Nephron progenitor cell (in vitro differentiated cells): ENCODE results near the gene SCMH1.
A peak's percentile ranks its signal among the peaks of the same experiment; 100 is the strongest.

ENCODE experiments used
- DNase-seq: peaks from one replicate; pipeline ENCODE4 v3.0.0; 2021
- H3K27ac Mint-ChIP-seq: 2 replicates; pipeline ENCODE4 v1.8.0; 2021; ENCODE audit warnings: mild to moderate bottlenecking, moderate library complexity, mixed read lengths
- H3K27me3 Mint-ChIP-seq: 2 replicates; pipeline ENCODE4 v1.8.0; 2021; ENCODE audit warnings: mild to moderate bottlenecking, low read depth, mixed read lengths; ENCODE audit not compliant: poor library complexity
- H3K36me3 Mint-ChIP-seq: 2 replicates; pipeline ENCODE4 v1.8.0; 2021; ENCODE audit warnings: low read depth, mixed read lengths
- H3K4me1 Mint-ChIP-seq: 2 replicates; pipeline ENCODE4 v1.8.0; 2021; ENCODE audit warnings: mixed read lengths
- H3K4me3 Mint-ChIP-seq: 2 replicates; pipeline ENCODE4 v1.8.0; 2021; ENCODE audit warnings: mild to moderate bottlenecking, moderate library complexity, mixed read lengths
- H3K9me3 Mint-ChIP-seq: 2 replicates; pipeline ENCODE4 v1.8.0; 2021; ENCODE audit warnings: mild to moderate bottlenecking, moderate library complexity, mixed read lengths
- TF ChIP-seq, protein P1 (sequence below): fragments of 200-600 bp; sonication (generic); IDR thresholded peaks from 2 replicates; pipeline ENCODE4 v1.5.0; 2021; ENCODE audit warnings: antibody characterized with exemption

SCMH1 gene

DNA sequence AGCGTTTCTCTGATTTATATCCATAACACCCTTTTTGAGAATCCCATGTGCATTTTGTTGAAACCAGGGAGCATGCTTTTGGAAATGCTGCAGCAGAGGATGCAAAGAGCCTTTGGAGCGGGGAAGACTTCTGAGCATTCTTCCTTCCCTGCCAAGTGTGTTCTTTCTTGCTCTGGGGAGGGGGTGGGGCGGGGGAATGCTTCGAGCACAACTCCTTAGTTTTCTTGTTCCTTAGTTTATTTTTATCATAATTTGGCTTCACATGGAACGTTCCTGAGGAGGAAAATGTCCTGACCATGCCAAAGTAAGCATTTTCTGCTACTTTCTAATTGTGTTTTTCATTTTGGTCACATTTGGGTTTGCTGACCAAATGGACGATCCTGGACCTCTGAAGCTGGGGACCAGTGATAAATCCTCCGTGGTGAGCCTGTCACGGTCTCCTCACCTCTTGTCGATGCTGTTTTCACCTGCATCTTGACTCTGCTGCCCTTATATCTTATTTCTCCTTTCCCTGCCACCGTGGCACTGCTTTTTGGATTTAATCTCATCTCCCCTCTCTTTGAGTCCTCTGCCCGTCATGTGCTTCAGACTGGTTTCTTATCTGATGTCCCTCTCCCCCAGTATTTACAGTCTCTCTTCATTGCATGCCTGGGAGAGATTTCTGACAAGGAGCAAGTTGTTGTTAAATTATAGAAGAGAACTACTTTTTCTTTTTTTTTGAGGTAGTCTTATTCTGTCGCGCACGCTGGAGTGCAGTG lies 260.2 kb downstream of the SCMH1 start:
- TF ChIP-seq, protein P1, sequence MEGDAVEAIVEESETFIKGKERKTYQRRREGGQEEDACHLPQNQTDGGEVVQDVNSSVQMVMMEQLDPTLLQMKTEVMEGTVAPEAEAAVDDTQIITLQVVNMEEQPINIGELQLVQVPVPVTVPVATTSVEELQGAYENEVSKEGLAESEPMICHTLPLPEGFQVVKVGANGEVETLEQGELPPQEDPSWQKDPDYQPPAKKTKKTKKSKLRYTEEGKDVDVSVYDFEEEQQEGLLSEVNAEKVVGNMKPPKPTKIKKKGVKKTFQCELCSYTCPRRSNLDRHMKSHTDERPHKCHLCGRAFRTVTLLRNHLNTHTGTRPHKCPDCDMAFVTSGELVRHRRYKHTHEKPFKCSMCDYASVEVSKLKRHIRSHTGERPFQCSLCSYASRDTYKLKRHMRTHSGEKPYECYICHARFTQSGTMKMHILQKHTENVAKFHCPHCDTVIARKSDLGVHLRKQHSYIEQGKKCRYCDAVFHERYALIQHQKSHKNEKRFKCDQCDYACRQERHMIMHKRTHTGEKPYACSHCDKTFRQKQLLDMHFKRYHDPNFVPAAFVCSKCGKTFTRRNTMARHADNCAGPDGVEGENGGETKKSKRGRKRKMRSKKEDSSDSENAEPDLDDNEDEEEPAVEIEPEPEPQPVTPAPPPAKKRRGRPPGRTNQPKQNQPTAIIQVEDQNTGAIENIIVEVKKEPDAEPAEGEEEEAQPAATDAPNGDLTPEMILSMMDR = no peak
- no peak overlapping the region for H3K27ac Mint-ChIP-seq
- peaks cover 24% of the 10 kb centered on the region for H3K36me3 Mint-ChIP-seq
- no peaks in the 10 kb centered on the region for H3K9me3 Mint-ChIP-seq
- peaks cover 66% of the 10 kb centered on the region for H3K4me1 Mint-ChIP-seq
- peaks cover 9% of the 10 kb centered on the region for H3K27me3 Mint-ChIP-seq
- no peak for DNase-seq
- H3K4me3 Mint-ChIP-seq = peak overlapping the region; percentile 90

DNA sequence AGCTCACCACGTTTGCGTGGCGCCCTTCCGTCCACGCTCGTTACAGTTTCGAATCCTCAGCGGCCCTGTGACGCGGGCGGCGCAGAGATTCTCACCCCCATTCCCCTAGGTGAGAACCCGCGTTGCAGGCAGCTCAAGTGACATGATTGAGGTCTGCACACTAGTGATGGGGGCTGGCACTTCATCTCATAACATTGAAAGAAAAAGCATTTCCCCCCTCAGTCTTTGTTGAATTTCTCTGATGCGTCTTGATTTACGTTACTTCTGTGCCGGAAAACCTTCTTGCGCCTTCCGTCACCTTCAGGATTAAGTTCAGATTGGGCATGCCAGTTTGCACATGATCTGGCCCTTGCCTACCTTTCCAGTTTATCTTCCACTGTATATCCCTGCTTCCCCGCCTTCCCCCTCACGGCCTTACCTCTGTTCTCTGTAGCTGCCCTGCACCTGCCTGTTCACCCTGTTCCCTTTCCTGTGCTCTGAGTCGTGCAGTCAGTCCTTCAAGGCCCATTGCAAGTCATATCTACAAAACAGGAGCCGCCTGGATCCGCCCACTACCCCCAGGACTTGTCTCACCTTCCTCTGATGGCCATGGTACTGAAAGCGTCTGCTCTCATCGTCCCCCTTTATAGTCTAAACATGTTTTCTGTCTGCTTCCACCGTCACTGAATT lies 261.5 kb downstream of the SCMH1 start:
- TF ChIP-seq, protein P1 = no peak
- peaks cover 13% of the 10 kb centered on the region for H3K36me3 Mint-ChIP-seq
- H3K4me3 Mint-ChIP-seq = peak overlapping the region; percentile 90
- H3K9me3 Mint-ChIP-seq = no peaks in the 10 kb centered on the region
- peaks cover 53% of the 10 kb centered on the region for H3K4me1 Mint-ChIP-seq
- H3K27me3 Mint-ChIP-seq = peaks cover 7% of the 10 kb centered on the region
- H3K27ac Mint-ChIP-seq = peak overlapping the region; percentile 83
- no peak for DNase-seq

DNA sequence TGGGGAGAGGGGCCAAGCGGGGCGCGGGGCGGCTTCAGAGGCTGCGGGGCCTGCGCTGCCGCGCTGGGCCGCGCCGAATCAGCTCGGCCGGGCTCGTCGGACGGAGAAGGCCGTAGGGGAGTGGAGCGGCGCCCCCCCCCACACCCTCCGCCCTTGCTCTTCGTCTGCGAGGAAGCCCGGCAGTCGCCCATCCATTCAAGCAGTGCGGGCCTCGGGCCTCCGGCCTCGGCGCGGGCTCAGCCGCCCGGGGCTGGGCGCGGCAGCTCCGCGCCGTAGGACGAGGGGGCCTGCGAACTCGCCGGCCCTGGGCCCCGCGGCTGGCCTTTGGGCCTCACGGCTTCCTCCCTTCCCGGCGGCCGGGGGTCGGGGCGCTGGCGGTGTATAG lies 262.0 kb downstream of the SCMH1 start:
- no peaks in the 10 kb centered on the region for H3K9me3 Mint-ChIP-seq
- peak overlapping the region; percentile 90 for H3K4me3 Mint-ChIP-seq
- H3K27ac Mint-ChIP-seq = peak overlapping the region; percentile 83
- peaks cover 48% of the 10 kb centered on the region for H3K4me1 Mint-ChIP-seq
- peaks cover 8% of the 10 kb centered on the region for H3K36me3 Mint-ChIP-seq
- TF ChIP-seq, protein P1 = no peak
- no peak for DNase-seq
- H3K27me3 Mint-ChIP-seq = peaks cover 7% of the 10 kb centered on the region

DNA sequence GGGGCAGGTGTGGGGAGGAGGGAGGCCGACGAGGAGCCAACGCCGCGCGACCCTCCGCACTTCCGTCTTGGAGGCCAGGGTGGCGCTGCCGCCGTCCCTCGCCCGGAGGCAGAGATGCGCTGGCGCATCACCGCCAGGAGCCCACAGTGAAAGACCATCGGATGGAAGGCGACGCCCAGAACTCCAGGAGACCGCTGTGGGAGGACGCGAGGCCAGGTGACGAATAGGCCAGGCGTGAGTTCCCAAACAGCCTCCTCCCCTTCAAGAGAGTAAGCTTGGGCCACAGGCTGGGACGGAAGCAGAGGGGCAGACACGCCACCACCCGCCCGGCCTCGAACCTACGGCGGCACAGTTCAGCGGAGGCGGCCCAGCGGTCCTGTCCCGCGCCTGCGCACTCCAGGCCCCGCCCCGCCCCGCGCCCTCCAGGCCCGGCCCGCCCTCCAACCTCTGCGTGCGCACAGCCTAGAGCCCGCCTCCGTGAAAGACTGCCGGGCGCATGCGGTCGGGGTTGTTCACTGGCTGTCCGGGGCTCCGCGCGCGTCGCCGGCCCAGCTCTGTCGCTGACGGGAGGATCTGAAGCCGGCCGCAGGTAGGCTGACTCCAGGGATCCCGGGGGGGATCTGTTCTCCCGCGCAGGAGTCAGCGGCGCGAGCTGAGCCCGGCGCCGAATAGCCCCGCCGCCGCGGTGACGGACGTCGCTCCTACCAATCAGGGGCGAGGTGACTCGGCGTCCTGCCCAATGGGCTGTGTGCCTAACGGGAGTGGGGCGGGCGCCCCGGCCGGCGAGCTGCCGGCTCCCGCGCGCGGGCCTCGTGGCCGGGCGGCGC lies 262.7 kb downstream of the SCMH1 start, which contains the start of gene CTPS1:
CTPS1 (plus strand) TSS at position 456 of the 827 bp plus-strand sequence. CDS start 3,595 bp downstream, outside the sequence.
- Mint-ChIP-seq H3K9me3 (no peaks in the 10 kb centered on the region), H3K4me3 (peak within 1 kb of the TSS; percentile 90), H3K27me3 (peaks cover 10% of the 10 kb centered on the region), H3K36me3 (peaks cover 8% of the 10 kb centered on the region), H3K27ac (peak within 1 kb of the TSS; percentile 87), H3K4me1 (peaks cover 42% of the 10 kb centered on the region)
- peak; percentile 96 for DNase-seq
- TF ChIP-seq, protein P1 = no peak

DNA sequence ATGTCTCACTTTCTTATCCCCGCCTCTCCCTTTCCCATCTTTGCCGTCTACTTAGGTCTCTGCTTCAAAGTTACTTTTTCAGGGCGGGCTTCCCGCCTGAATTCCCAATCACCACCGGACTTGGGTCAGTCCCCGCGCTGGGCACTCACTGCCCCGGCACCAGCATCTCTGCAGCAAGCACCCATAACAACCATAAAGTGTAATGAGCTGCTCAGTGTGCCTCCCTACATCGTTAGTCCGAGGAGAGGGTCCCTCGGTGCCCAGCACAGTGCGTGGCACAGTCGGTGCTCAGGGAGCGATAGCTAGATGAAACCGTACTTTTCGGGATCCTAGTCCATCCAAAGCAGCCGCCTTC lies 263.2 kb downstream of the SCMH1 start:
- peaks cover 2% of the 10 kb centered on the region for H3K36me3 Mint-ChIP-seq
- peaks cover 16% of the 10 kb centered on the region for H3K27me3 Mint-ChIP-seq
- TF ChIP-seq, protein P1 = no peak
- no peak overlapping the region for H3K27ac Mint-ChIP-seq
- H3K4me1 Mint-ChIP-seq = peaks cover 36% of the 10 kb centered on the region
- H3K4me3 Mint-ChIP-seq = peak overlapping the region; percentile 83
- no peak for DNase-seq
- H3K9me3 Mint-ChIP-seq = no peaks in the 10 kb centered on the region
